Fibroblast of lung (primary cell): ENCODE results near the gene TMEM250. TPM values are rescaled to one million over a fixed set of nuclear protein-coding genes. Genes with fewer than 3 reads are reported as not detected.

Experiments
- DNase-seq, 2 donors: peaks; one replicate each; pipeline versions ENCODE4 v3.0.0 to v3.0.0-alpha.2; 2010; ENCODE audit warnings: low read depth in 2 of 2
- H2AFZ ChIP-seq: 2 replicates; pipeline ENCODE4 v1.5.1; 2012; ENCODE audit warnings: low read length, control low read depth, inconsistent platforms
- H3K27ac ChIP-seq: 2 replicates; pipeline ENCODE4 v1.5.1; 2011; ENCODE audit warnings: low read length, control low read depth; ENCODE audit not compliant: insufficient read depth
- H3K27me3 ChIP-seq: 2 replicates; pipeline ENCODE4 v1.5.1; 2011; ENCODE audit warnings: mild to moderate bottlenecking, low read length; ENCODE audit not compliant: control insufficient read depth, insufficient read depth
- H3K36me3 ChIP-seq: 2 replicates; pipeline ENCODE4 v1.5.1; 2011; ENCODE audit warnings: low read length; ENCODE audit not compliant: control insufficient read depth, insufficient read depth
- H3K4me1 ChIP-seq: 2 replicates; pipeline ENCODE4 v1.5.1; 2011; ENCODE audit warnings: low read length; ENCODE audit not compliant: control insufficient read depth, insufficient read depth; ENCODE audit errors: extremely low read depth
- H3K4me2 ChIP-seq: 2 replicates; pipeline ENCODE4 v1.5.1; 2011; ENCODE audit warnings: low read length, control low read depth; ENCODE audit not compliant: insufficient read depth; ENCODE audit errors: extremely low read depth
- H3K4me3 ChIP-seq, 4 experiments: fragments of 200-600 bp in 1 of 4; sonication (generic) in 1 of 4; replicated peaks in 1 of 4; 2 replicates each; pipeline ENCODE4 v1.5.1; 2011 to 2016; ENCODE audit warnings: low read length in 4 of 4, low read depth in 3 of 4, mild to moderate bottlenecking in 3 of 4, control low read depth in 2 of 4, inconsistent platforms in 1 of 4, mixed read lengths in 1 of 4; ENCODE audit not compliant: insufficient read depth in 1 of 4; ENCODE audit errors: control extremely low read depth in 1 of 4
- H3K79me2 ChIP-seq: 2 replicates; pipeline ENCODE4 v1.5.1; 2012; ENCODE audit warnings: mild to moderate bottlenecking, low read length, inconsistent platforms; ENCODE audit not compliant: control insufficient read depth, insufficient read depth
- H3K9ac ChIP-seq: 2 replicates; pipeline ENCODE4 v1.5.1; 2011; ENCODE audit warnings: mild to moderate bottlenecking, low read length, control low read depth; ENCODE audit not compliant: insufficient read depth
- H3K9me3 ChIP-seq: 2 replicates; pipeline ENCODE4 v1.5.1; 2012; ENCODE audit warnings: low read depth, low read length; ENCODE audit not compliant: control insufficient read depth, insufficient read depth
- H4K20me1 ChIP-seq: 2 replicates; pipeline ENCODE4 v1.5.1; 2011; ENCODE audit warnings: low read length; ENCODE audit not compliant: control insufficient read depth, insufficient read depth; ENCODE audit errors: extremely low read depth
- EZH2 ChIP-seq: IDR thresholded peaks from 2 replicates; pipeline ENCODE4 v1.5.1; 2012; ENCODE audit warnings: low read length, control low read depth, mild to moderate bottlenecking; ENCODE audit errors: missing control alignments
- polyA plus RNA-seq, 2 donors: library from polyadenylated mRNA; depleted of rRNA in 1 of 2; stranded (reverse) in 1 of 2; unstranded in 1 of 2; fragments of >200 nt; gene quantifications; 2 replicates each; pipeline ENCODE4 v1.2.1, GENCODE V29; 2011 to 2012; ENCODE audit warnings: missing spikeins in 1 of 2
- total RNA-seq: library from RNA; depleted of rRNA; stranded (reverse); fragments of >200 nt; gene quantifications from 2 replicates; pipeline ENCODE4 v1.2.1, GENCODE V29; 2014
- TF ChIP-seq, protein P1 (sequence below), 2 donors: IDR thresholded peaks in 1 of 2; conservative IDR thresholded peaks in 1 of 2; 1 replicate in 1 of 2; 2 replicates in 1 of 2; pipeline ENCODE4 v1.5.1; 2011 to 2012; ENCODE audit warnings: low read length in 2 of 2, control low read depth in 1 of 2, inconsistent platforms in 1 of 2, low read depth in 1 of 2, mild to moderate bottlenecking in 1 of 2

Gene TMEM250
- total and polyA plus RNA-seq, 2 donors (not counting 1 experiment from before 2014, with no cell fraction given): 13.3 to 43.3 TPM

- Histone ChIP-seq H2AFZ (no peak overlapping the region), H3K27ac (peak overlapping the region; percentile 70)
- TF ChIP-seq, protein P1, sequence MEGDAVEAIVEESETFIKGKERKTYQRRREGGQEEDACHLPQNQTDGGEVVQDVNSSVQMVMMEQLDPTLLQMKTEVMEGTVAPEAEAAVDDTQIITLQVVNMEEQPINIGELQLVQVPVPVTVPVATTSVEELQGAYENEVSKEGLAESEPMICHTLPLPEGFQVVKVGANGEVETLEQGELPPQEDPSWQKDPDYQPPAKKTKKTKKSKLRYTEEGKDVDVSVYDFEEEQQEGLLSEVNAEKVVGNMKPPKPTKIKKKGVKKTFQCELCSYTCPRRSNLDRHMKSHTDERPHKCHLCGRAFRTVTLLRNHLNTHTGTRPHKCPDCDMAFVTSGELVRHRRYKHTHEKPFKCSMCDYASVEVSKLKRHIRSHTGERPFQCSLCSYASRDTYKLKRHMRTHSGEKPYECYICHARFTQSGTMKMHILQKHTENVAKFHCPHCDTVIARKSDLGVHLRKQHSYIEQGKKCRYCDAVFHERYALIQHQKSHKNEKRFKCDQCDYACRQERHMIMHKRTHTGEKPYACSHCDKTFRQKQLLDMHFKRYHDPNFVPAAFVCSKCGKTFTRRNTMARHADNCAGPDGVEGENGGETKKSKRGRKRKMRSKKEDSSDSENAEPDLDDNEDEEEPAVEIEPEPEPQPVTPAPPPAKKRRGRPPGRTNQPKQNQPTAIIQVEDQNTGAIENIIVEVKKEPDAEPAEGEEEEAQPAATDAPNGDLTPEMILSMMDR (conservative IDR thresholded peaks at IDR 0.05 in 1 of 2, IDR thresholded peaks at IDR 0.05 in 1 of 2; ENCODE audit: low read depth in 1 of 2, low read length in 2 of 2): no peak
These were observed 1.3 kb upstream of the TMEM250 start for GRCh38 chr9:136119883-136120393.

GRCh38 chr9:136119061-136119882, 597 bp upstream of the TMEM250 start:
- Histone ChIP-seq H3K9ac (peak overlapping the region; percentile 78), H3K79me2 (peaks cover 19% of the 10 kb centered on the region), H3K4me3 (peak overlapping the region; percentile 23 to 78 (median 62)), H2AFZ (no peak overlapping the region), H3K27me3 (no peaks in the 10 kb centered on the region), H4K20me1 (no peaks in the 10 kb centered on the region), H3K9me3 (no peaks in the 10 kb centered on the region), H3K36me3 (peaks cover 9% of the 10 kb centered on the region), H3K27ac (peak overlapping the region; percentile 70), H3K4me2 (peak overlapping the region; percentile 83), H3K4me1 (peaks cover 6% of the 10 kb centered on the region)
- TF ChIP-seq EZH2: no peak
- TF ChIP-seq, protein P1 (conservative IDR thresholded peaks at IDR 0.05 in 1 of 2, IDR thresholded peaks at IDR 0.05 in 1 of 2; ENCODE audit: low read depth in 1 of 2, low read length in 2 of 2): no peak
- peak in 1 of 2 donors; percentile 47 for DNase-seq

More at GRCh38 chr9:136119883-136120393, 1.3 kb upstream of the TMEM250 start:
- Histone ChIP-seq H3K4me2 (peak overlapping the region; percentile 83), H3K27me3 (no peaks in the 10 kb centered on the region), H3K36me3 (peaks cover 6% of the 10 kb centered on the region), H3K9me3 (no peaks in the 10 kb centered on the region), H3K4me3 (peak overlapping the region; percentile 23 to 78 (median 62)), H3K79me2 (peaks cover 19% of the 10 kb centered on the region), H4K20me1 (no peaks in the 10 kb centered on the region), H3K9ac (peak overlapping the region; percentile 78), H3K4me1 (peaks cover 6% of the 10 kb centered on the region)
- no peak for DNase-seq

DNA sequence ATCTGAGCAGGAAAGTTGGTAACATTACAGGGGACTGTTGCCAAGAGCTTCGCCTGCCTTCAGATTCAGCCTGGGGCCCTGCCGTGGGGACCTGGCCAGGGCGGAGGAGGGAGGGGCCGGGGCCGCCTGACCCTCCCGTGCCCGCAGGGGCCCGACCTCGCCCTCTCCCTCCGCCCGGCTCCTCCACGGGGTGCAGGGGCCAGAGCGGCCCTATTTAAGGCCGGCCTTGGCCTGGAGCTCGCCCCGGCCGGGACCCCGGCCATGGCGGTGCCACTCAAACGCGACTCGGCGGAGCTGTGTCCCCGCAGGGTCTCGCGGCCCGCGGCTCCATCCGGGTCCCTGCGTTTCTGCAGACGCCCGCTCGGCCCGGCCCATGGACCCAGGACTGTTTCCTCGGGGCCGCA, 757 bp downstream of the TMEM250 start:
- Histone ChIP-seq H2AFZ (no peak overlapping the region), H3K27me3 (no peaks in the 10 kb centered on the region), H3K4me2 (peak overlapping the region; percentile 85), H3K36me3 (peaks cover 9% of the 10 kb centered on the region), H3K9me3 (no peaks in the 10 kb centered on the region), H3K9ac (peak overlapping the region; percentile 81), H3K27ac (peak overlapping the region; percentile 30), H3K4me3 (peak overlapping the region; percentile 56 to 78 (median 62)), H3K79me2 (peaks cover 19% of the 10 kb centered on the region), H3K4me1 (peaks cover 6% of the 10 kb centered on the region), H4K20me1 (no peaks in the 10 kb centered on the region)
- DNase-seq: no peak
- no peak for TF ChIP-seq EZH2
- TF ChIP-seq, protein P1 (conservative IDR thresholded peaks at IDR 0.05 in 1 of 2, IDR thresholded peaks at IDR 0.05 in 1 of 2; ENCODE audit: low read depth in 1 of 2, low read length in 2 of 2): no peak
